ENCODE results near the gene IFNK. TPM values are rescaled to one million over a fixed set of nuclear protein-coding genes. Genes with fewer than 3 reads are reported as not detected.

The IFNK gene
- total RNA-seq, 1 donor from 2014 or later: not detected

GRCh38 chr9:27573634-27574590 lies 49.8 kb downstream of the IFNK start:
- peak; percentile 94 for DNase-seq

Other genes starting within 250 kb of the IFNK start
- 1.6 TPM for gene EQTN, start 227.1 kb upstream of the IFNK start, total RNA-seq
- 6.2 TPM for gene MOB3B, start 5.5 kb downstream of the IFNK start, total RNA-seq
- 69.3 TPM for gene C9orf72, start 49.2 kb downstream of the IFNK start, total RNA-seq